Measurements from ENCODE around the gene DGKB.
A peak's percentile ranks its signal among the peaks of the same experiment; 100 is the strongest.
"Not testable (repeated sequence)": the region's sequence is repeated elsewhere in the genome, so short reads cannot be mapped to it uniquely, and the experiment has no call there.

Gene DGKB

DNA sequence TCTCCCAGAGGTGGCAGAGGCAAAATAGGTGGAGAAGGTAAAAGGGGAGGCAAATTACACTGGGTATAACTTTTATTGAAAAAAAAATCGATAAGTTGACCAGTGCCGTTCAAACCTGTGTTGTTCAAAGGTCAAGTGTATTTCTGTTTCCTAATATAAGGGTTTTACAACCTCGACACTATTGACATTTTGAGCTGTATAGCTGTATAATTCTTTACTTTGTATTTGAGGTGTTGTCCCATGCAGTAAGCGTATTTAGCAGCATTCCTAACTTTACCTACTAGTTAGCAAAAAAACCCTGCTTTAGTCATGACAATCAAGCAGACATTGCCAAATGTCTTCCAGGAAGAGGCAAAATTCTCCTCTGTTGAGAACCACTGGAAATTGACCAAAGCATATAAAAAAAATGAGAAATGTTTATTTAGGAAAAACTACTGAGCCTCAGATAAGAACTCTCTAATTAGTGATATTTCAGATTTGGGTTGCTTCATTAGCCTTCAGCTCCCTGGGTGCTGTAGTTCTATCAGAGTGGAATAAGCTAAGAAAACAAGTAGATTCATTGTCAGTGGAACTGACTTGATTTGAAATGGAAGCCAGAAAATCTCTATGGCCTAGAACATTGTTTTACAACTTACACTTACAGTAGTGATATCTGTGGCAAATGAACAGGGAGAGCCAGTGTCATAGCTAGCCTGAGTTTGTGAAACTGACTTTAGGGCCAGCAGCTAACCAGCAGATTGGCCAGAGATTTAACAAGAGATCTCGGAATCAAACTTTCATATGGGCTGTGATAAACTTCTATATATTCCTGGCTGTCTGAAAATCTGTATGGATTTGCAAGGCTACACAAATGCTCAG, 331.6 kb downstream of the DGKB start:
- FAIRE-seq, result no peak

DNA sequence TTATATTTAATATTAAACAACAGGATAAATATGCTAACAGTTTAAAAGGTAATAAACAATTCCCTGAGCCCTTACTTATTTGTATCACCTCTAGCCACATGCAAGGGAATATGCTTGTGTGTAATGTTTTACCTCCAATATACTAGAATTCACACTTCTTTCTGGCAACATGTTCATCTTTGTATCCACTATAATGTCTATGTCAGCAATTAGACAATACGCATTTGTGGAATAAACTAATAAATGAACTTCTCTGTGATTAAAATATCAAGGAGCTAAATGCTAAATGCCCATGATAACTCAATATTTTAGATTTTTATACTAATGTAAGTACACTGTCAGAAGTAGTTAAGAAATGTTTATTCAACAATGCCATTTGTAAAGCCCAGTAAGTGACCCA, 350.5 kb downstream of the DGKB start:
- no peak for FAIRE-seq

DNA sequence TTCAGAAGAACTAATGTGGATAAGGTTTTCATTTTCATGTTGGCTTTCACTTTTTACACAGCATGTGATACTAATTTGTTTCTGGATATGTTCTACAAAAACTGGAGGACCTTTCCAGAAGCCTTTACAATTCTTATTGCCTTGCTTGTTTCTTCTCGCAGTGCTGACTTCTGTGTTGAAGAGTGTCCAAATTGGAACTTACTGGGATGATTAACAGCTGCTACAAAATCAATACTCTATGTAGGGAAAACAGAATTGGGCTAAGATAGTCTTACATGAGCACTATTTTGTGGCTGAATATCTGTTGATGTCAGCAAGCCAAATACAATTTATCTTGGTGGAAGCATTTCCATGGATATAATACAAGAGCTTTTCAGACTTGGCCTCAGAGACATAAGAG, 351.2 kb downstream of the DGKB start:
- FAIRE-seq, result no peak

DNA sequence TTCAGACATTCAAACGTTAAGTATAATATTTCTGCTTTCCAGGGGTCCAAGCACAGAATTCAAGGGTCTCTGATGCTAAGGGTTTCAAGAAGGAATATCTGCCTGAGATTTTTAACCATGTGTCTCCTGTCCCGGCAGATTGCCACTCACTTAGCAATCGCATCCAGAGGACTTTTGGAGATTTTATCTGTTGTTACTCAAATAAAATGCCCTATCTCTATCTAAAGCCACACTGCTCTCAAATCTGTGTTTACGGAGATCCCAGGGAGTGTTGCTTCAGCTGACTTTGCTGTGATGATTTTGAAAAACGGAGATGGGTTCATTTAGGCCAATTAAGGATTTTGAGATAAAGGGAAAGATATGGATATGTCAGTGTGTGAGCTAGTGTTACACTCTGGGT, 359.9 kb downstream of the DGKB start:
- FAIRE-seq, result no peak

DNA sequence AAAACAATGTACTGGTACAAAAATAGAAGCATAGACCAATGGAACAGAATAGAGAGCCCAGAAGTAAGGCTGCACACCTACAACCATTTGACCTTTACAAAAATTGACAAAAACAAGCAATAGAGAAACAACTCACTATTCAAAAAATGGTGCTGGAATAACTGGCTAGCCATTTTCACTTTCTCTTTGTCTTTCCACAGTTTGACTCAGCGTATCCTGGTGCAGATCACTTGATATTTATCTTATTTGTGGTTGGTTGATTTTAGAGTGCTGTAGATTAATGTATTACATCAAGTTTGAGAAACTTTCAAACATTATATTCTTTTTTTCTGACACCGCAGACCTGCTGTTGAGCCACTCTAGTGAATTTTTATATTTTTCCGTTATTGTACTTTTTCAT, 381.4 kb downstream of the DGKB start:
- FAIRE-seq, result no peak

DNA sequence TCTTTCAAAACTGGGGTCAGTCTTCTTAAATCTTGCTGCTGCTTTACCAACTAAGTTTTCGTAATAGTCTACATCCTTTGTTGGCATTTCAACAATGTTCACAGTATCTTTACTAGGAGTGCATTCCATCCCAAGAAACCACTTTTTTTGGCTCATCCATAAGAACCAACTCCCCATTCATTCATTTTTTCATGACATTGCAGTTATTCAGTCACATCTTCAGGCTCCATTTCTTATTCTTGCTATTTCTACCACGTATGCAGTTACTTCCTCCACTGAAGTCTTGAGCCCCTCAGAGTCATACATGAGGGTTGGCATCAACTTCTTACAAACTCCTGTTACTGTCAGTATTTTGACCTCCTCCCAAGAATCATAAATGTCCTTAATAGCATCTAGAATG, 392.3 kb downstream of the DGKB start:
- no peak for FAIRE-seq

DNA sequence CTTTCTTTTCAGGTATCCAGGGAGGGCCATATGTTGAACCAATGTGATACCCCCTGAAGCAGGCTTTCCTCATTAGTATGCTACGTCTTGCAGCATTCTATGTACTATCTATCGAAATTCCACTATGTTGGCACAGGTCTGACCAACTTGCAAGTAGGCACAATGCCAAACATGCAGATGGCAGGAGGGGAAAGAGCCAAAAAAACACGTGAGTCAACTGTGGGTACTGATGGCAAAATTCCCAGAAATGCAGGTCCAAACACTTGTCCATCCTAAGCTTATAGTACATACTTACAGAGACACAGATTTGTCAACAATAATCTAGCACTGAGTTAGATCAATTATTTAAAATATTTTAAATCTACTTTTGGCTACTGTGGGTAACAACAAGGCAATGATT, 394.9 kb downstream of the DGKB start:
- FAIRE-seq, result no peak

DNA sequence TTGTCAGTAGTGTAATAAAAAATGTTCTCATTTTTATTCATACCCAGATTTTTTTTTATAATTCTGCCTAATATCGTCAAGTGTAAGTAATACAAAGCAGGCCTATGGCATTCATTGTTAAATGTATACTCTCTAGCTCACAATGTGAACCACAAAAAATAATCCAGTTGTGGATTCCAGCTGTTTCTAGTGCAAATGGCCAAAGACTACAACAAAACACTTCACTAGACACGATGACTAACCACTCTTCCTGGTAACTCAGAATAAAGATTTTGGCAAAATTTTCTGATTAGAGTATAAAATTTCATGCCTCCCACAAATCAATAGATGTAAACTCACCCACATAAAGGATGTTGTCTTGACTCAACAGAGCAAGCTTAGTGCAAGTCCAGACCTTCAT, 396.6 kb downstream of the DGKB start:
- FAIRE-seq, result no peak

DNA sequence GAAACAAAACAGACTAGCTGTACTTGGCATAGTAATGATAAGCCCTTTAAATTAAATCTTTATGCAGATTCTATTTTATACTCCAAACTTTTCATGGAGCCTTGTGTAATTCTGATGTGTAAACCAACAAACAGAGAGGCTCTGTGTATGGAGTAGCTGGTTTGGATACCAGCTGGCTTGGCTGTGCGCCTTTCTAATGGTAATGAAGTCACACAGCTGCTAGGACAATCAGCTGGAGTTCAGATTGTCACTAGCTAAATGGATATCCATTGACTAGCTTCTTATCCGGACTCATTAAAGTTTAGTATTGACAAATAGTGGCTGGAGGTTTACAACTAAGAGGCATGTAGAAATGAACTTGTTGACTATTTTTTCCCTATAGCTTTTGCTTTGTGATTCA, 398.4 kb downstream of the DGKB start:
- FAIRE-seq, result no peak

DNA sequence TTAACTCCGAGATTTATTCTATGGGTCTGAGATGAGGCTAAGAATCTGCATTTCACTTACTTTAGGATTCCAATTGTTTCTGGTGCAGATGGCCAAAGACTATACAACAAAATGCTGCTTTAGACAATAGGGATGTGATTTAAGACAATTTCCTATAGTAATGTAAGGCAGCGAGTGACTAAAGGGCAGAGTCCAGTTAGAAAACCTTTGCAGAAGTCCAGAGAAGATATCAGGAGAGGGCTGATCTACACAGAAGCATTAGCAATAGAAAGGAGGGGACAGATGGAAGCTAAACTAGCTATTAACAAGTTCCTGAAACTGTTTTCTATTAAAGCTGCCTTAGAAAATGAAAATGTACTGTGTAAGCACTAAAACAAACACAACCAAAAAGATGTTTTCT, 398.9 kb downstream of the DGKB start:
- FAIRE-seq, result no peak

DNA sequence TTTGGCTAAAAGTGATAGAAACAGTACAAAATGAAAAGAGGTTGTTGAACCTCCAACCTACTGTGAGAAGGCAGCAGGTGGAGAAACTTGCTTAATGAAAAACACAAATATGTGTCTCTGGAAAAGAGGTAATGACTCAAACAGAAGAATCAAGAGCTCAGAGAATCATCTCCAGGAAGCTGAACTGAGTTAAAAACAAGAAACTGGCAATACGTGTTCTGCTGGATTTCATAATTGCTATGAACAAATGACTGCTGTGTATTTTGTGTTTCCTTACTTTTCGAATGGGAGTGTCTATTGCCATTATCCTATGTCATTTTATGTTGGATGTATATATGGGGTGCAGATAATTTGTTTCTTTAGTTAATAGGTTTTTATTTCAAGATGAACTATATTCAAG, 401.1 kb downstream of the DGKB start:
- FAIRE-seq, result no peak

DNA sequence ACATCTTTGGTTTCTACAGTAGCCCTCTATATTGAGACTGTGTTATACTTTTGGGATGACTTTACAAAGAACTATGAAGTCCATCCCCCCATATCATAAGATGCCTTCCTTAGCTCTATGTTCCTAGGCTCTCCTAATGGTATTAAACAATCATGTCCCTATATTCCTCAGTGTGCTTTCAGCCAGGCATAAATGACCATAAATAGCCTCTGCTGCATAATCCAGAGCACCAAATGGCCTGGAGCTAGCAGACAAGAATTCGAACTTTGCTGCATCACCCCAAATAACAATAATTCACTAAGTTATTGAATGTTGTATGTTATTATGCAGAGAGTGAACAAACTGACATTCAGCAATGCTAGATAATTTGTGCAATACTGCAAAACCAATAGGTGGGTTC, 405.2 kb downstream of the DGKB start:
- no peak for FAIRE-seq

DNA sequence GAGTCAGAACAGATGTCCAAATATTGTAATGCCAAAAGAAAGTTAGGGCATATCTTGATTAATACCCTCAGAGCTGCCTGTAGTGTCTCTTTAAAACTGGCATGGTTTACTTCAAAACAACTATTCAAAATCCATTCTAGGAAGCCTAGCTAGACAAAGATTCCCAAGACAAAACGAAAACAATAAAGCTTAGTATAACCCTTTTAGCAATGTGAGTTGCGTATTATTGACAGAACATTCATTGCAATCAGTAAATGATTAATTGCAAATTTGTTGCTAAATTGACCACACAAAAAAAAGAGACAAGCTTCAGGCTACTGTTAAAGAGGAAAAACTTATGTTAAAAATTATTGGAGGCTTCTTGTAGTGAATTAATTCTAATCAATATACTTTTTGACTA, 406.9 kb downstream of the DGKB start:
- FAIRE-seq, result no peak

DNA sequence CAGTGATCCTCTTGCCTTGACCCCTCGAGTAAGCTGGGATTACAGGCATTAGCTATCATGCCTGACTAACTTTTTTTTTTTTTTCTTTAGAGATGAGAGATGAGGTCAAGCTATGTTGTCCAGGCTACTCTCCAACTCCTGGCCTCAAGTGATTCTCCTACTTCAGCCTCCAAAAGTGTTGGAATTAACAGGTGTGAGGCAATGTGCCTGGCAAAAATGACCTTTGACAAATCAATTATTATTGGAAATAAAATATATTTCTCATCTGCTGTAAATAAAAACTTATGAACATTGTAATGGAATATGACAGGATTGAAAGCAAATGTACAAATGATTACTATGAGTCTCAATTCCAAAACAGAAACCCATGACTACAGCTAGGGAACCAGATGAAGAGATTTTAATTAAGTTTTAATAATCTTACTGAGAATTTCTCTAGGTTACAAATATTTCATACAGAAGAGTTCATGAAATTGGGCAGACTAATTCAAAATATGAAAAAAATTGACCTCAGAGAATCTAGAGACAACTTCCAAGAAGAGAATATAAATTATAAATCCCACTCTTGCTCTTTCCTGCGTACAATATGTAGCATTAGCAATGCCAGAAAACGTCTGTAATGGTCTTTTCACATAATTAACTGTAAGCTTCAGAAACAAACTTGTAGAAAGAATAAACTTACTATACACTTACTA, 414.7 kb downstream of the DGKB start:
- no peak for FAIRE-seq

DNA sequence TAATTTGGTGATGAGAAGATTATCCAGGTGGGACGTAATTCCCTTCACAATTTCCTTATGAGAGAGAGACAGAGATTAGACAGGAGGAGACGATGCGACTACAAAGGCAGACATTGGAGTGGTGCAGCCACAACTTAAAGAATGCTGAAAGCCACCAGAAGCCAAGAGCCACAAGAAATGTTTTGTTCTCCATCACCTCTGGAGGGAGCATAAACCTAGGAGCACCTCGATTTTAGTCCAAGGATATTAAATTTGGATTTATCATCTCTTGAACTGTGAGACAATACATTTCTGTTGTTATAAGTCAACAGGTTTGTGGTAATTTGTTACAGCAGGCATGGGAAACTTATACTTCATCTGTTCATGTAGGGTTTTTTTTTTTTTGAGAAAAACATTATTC, 418.9 kb downstream of the DGKB start:
- no peak for FAIRE-seq

DNA sequence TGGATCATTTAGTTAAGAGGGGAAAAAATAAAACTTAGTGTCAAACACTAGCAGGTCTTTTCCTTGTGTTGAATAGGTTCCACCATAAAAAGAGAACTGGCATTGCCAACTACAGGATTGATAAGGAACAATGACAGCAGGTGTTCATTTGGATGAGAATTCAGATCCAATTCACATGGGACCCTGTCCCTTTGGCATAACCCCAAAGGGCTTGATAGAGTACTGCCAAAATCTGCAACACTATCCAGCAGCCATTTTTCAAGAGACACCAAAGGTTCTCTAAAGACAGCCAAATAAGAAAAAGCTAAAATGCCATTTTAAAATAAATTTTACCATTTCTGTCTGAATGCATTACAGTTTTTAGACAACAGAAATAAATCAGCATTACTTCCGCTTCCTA, 422.3 kb downstream of the DGKB start:
- no peak for FAIRE-seq

DNA sequence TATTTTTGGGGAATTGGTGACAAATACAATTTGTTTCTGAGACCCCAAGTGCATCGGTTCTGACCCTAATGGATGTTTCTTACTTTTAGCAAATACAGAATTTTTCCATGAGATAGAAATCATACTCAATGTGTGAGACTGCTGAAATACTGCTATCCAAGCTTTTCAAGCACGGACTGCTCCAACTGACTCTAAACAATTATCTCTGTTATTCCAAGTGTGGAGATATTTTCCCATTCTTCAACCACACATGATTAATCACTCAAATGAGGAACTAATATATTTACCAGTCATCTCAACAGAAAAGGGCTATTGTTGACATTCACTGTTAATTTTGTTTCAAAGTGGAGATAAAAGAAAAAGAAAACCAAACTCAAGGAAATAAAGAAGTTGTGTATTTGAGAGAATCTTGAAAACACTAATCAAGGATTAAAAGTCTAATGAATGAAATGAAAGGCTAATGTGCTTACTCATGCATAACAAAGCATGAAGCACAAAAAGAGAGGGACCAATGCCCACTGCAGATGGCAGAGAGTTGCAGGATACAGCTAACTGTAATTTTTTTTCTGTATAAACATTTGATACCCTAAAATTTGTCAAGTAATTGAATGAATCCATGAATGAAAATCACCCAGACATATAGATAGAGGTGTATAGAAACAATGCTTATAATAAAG, 423.6 kb downstream of the DGKB start:
- FAIRE-seq, result no peak

DNA sequence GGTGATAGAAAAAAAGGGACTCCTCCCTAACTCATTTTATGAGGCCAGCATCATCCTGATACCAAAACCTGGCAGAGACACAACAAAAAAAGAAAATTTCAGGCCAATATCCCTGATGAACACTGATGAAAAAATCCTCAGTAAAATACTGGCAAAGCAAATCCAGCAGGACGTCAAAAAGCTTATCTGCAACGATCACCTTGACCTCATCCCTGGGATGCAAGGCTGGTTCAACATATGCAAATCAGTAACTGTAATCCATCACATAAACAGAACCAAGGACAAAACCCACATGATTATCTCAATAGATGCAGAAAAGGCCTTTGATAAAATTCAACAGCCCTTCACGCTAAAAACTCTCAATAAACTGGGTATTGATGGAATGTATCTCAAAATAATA, 440.8 kb downstream of the DGKB start:
- FAIRE-seq, result not testable (repeated sequence)

DNA sequence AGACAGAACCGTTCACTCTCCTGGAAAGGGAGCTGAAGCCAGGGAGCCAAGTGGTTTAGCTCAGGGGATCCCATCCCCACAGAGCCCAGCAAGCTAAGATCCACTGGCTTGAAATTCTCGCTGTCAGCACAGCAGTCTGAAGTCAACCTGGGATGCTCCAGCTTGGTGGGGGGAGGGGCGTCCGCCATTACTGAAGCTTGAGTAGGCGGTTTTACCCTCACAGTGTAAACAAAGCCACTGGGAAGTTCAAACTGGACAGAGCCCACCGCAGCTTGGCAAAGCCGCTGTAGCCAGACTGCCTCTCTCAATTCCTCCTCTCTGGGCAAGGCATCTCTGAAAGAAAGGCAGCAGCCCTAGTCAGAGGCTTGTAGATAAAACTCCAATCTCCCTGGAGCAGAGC, 443.7 kb downstream of the DGKB start:
- FAIRE-seq, result not testable (repeated sequence)

DNA sequence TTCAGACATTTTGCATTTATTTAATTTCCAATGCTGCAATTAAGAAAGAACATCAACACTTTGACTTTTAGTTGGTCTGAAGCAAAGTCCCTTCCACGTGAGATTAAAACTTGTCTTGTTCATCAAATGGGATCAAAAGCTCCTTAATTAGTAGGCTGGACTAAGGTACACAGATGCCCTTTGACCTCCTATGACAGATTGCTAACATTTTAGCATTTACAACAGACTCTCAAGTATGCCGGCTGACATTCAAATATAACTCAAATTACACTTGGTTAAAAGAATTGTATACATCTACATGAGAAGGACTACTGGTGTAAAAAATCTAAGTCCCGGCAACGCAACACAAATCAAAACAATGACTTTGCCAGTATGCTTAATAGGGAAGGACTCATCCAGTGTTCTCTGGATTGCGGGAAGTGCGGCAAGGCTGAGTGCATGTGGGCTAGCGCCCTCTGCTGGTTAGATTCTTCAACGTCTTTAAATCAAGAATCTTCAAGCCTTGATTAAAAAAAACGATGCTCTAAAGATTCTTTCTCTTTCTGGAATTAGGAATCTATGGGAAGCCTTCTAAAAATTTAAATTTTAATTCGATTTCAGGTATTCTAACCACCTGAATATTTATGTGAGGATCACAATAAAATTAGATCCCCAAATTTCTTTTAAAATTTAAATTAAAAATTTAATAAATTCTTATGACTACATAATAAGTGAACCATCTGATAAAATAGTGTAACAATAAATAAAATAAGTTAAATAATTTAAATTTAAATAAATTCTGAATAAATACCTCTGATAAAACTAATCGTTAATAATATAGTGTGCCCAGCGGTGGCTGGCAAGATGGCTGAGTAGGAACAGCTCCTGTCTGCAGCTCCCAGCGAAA, 444.7 kb downstream of the DGKB start:
- FAIRE-seq, result peak; percentile 88

DNA sequence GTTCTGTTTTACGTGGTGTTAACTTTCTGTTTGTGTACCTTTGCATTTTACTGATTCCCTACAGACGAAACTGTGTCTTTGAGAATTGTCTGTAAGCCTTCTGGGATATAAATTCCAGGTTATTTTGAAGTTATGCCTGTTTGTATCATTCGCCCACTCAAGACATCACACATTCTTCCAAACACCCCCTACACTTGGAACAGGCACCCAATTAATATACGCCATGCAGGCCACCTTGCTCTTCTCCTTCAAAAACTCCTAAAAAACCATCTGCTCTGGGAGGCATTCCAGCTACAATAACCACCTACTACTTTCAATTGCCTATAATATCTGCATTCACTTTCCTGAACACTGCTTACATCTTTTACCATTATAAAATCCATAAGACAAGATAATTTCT, 453.3 kb downstream of the DGKB start:
- no peak for FAIRE-seq

DNA sequence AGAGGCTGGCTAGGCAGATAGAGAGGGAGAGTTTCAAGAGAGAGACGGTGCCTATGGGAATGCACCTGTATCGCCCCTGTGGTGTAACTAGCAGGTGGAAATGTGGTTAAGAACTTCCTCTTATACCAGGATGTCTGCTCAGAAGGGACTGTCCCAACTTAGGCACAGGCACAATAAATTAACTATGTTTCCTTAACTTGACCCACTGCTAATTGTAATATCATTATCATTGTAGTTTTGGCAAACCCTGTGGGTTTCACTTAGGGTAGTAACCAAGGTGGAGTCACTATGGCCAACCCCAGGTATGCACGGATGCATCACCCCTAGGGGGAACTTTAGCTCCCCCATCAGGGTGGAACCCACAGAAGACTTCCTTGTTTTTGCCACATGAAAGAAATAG, 455.7 kb downstream of the DGKB start:
- FAIRE-seq, result no peak

DNA sequence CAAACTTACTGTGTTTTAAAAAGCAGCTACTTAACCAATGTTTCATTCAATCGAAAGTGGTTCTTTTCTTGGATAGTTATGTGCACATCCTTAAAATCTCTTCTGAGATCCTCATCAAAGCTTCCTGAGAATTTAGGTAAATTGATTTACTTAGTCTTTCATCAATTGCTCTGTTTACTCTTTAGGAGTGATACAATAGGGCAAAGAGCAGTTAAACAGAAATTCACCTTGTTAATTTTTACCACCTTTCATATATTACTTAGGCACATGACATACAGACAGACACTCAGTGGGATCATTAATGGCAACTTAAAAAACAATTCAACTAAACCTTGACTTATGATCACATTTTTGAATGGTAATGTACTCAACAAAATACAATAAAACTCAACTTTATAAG, 456.3 kb downstream of the DGKB start:
- FAIRE-seq, result no peak
